ENCODE results near the gene ACVR1B. TPM values are rescaled to one million over a fixed set of nuclear protein-coding genes. Genes with fewer than 3 reads are reported as not detected.
A peak's percentile ranks its signal among the peaks of the same experiment; 100 is the strongest.

Gene ACVR1B
- total and polyA plus RNA-seq, 2 experiments from 2014 or later: 11.9 to 46.4 TPM

GRCh38 chr12:51954561-51955361, 3.3 kb downstream of the ACVR1B start:
- peak in 1 of 2 donors; percentile 50 for DNase-seq (ENCODE audit: low read depth in 1 of 2, low spot score in 1 of 2)
- Histone ChIP-seq H3K27ac (peak overlapping the region; percentile 70), H3K4me3 (peak overlapping the region; percentile 96), H3K4me1 (ENCODE audit: low read depth) (peaks cover 46% of the 10 kb centered on the region), H3K36me3 (no peaks in the 10 kb centered on the region), H3K9me3 (ENCODE audit: low read depth) (no peaks in the 10 kb centered on the region), H3K27me3 (no peaks in the 10 kb centered on the region)
- TF ChIP-seq, protein P1, sequence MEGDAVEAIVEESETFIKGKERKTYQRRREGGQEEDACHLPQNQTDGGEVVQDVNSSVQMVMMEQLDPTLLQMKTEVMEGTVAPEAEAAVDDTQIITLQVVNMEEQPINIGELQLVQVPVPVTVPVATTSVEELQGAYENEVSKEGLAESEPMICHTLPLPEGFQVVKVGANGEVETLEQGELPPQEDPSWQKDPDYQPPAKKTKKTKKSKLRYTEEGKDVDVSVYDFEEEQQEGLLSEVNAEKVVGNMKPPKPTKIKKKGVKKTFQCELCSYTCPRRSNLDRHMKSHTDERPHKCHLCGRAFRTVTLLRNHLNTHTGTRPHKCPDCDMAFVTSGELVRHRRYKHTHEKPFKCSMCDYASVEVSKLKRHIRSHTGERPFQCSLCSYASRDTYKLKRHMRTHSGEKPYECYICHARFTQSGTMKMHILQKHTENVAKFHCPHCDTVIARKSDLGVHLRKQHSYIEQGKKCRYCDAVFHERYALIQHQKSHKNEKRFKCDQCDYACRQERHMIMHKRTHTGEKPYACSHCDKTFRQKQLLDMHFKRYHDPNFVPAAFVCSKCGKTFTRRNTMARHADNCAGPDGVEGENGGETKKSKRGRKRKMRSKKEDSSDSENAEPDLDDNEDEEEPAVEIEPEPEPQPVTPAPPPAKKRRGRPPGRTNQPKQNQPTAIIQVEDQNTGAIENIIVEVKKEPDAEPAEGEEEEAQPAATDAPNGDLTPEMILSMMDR (IDR thresholded peaks at IDR 0.05; ENCODE audit: low read depth, low read length): no peak

GRCh38 chr12:51955702-51956101, 4.2 kb downstream of the ACVR1B start:
- TF ChIP-seq, protein P1 (IDR thresholded peaks at IDR 0.05; ENCODE audit: low read depth, low read length): no peak
- Histone ChIP-seq H3K27me3 (no peaks in the 10 kb centered on the region), H3K4me3 (no peak overlapping the region), H3K4me1 (ENCODE audit: low read depth) (peaks cover 43% of the 10 kb centered on the region), H3K36me3 (peaks cover 4% of the 10 kb centered on the region), H3K27ac (peak overlapping the region; percentile 70), H3K9me3 (ENCODE audit: low read depth) (no peaks in the 10 kb centered on the region)
- no peak for DNase-seq (ENCODE audit: low read depth in 1 of 2, low spot score in 1 of 2)

DNA sequence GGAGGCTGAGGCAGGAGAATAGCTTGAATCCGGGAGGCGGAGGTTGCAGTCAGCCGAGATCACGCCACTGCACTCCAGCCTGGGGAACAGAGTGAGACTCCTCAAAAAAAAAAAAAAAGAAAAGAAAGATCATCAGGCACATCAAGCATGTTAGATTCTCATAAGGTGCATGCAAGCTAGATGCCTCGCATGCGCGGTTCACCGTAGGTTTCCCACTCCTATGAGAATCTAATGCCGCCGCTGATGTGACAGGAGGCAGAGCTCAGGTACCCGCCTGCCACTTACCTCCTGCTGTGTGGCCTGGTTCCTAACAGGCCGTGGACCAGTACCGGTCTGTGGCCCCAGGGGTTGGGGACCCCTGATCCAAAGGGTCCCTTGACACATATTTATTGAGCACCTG, 7.0 kb downstream of the ACVR1B start:
- Histone ChIP-seq H3K36me3 (peaks cover 4% of the 10 kb centered on the region), H3K27ac (no peak overlapping the region), H3K4me3 (no peak overlapping the region), H3K27me3 (no peaks in the 10 kb centered on the region), H3K4me1 (ENCODE audit: low read depth) (peaks cover 48% of the 10 kb centered on the region), H3K9me3 (ENCODE audit: low read depth) (no peaks in the 10 kb centered on the region)
- TF ChIP-seq, protein P1 (IDR thresholded peaks at IDR 0.05; ENCODE audit: low read depth, low read length): no peak
- DNase-seq (ENCODE audit: low read depth in 1 of 2, low spot score in 1 of 2): no peak

- H3K27ac ChIP-seq: no peak overlapping the region
- DNase-seq (ENCODE audit: low read depth in 1 of 2, low spot score in 1 of 2): peak in 1 of 2 donors; percentile 53
- H3K36me3 ChIP-seq: peaks cover 4% of the 10 kb centered on the region
- no peaks in the 10 kb centered on the region for H3K27me3 ChIP-seq
- H3K4me1 ChIP-seq (ENCODE audit: low read depth): peaks cover 41% of the 10 kb centered on the region
- H3K9me3 ChIP-seq (ENCODE audit: low read depth): no peaks in the 10 kb centered on the region
- H3K4me3 ChIP-seq: no peak overlapping the region
- TF ChIP-seq, protein P1 (IDR thresholded peaks at IDR 0.05; ENCODE audit: low read depth, low read length): no peak
These were observed 7.7 kb downstream of the ACVR1B start for GRCh38 chr12:51959211-51959610.

- Histone ChIP-seq H3K4me3 (no peak overlapping the region), H3K27me3 (no peaks in the 10 kb centered on the region), H3K27ac (no peak overlapping the region), H3K9me3 (ENCODE audit: low read depth) (no peaks in the 10 kb centered on the region), H3K4me1 (ENCODE audit: low read depth) (peaks cover 34% of the 10 kb centered on the region), H3K36me3 (peaks cover 4% of the 10 kb centered on the region)
- TF ChIP-seq, protein P1 (IDR thresholded peaks at IDR 0.05; ENCODE audit: low read depth, low read length): no peak
- no peak for DNase-seq (ENCODE audit: low read depth in 1 of 2, low spot score in 1 of 2)
These were observed 8.4 kb downstream of the ACVR1B start for GRCh38 chr12:51959921-51960320.
